C1 segment of cervical spinal cord (tissue), 14 donors: ENCODE measurements around the gene PDZD4.

ENCODE experiments used
- DNase-seq, 14 donors: peaks; one replicate each; lab custom pipeline; 2025; lab: John Stamatoyannopoulos, UW

Gene PDZD4

GRCh38 chrX:153771415-153772315 lies 58.7 kb downstream of the PDZD4 start:
- DNase-seq: no peak

- DNase-seq: no peak
These were observed 59.5 kb downstream of the PDZD4 start for GRCh38 chrX:153770601-153771414.

GRCh38 chrX:153769865-153770600 lies 60.3 kb downstream of the PDZD4 start:
- DNase-seq: peak in 1 of 14 donors; percentile 28

GRCh38 chrX:153769158-153769864 lies 61.0 kb downstream of the PDZD4 start:
- DNase-seq: no peak

GRCh38 chrX:153768311-153769157 lies 61.8 kb downstream of the PDZD4 start:
- no peak for DNase-seq

- no peak for DNase-seq
These were observed 62.7 kb downstream of the PDZD4 start for GRCh38 chrX:153767674-153768055.

GRCh38 chrX:153766871-153767673 lies 63.3 kb downstream of the PDZD4 start:
- peak in 1 of 14 donors; percentile 30 for DNase-seq

GRCh38 chrX:153766098-153766817 lies 64.1 kb downstream of the PDZD4 start:
- peak in 7 of 14 donors; percentile 22 to 67 (median 49) for DNase-seq

- peak in 13 of 14 donors; percentile 39 to 92 (median 85) for DNase-seq
These were observed 64.9 kb downstream of the PDZD4 start for GRCh38 chrX:153765138-153766079.

- peak in 1 of 14 donors; percentile 63 for DNase-seq
These were observed 65.6 kb downstream of the PDZD4 start for GRCh38 chrX:153764786-153765137.

GRCh38 chrX:153763989-153764755 lies 66.2 kb downstream of the PDZD4 start, which contains the start of gene PLXNB3:
PLXNB3 (plus strand) TSS chrX:153764249; CDS start chrX:153765536, 1,287 bp downstream.
- peak in 13 of 14 donors; percentile 48 to 87 (median 81) for DNase-seq

- no peak for DNase-seq
These were observed 66.9 kb downstream of the PDZD4 start for GRCh38 chrX:153763298-153763932.

GRCh38 chrX:153762626-153763173 lies 67.6 kb downstream of the PDZD4 start:
- DNase-seq: no peak

GRCh38 chrX:153761863-153762262 lies 68.5 kb downstream of the PDZD4 start:
- DNase-seq: no peak

GRCh38 chrX:153755136-153755535 lies 75.2 kb downstream of the PDZD4 start:
- DNase-seq: no peak
